Fibroblast of lung (primary cell): ENCODE data around the gene GIGYF2. TPM values are rescaled to one million over a fixed set of nuclear protein-coding genes. Genes with fewer than 3 reads are reported as not detected.

Experiments used
- DNase-seq, 2 donors: peaks; one replicate each; pipeline versions ENCODE4 v3.0.0 to v3.0.0-alpha.2; 2010; ENCODE audit warnings: low read depth in 2 of 2
- H2AFZ ChIP-seq: 2 replicates; pipeline ENCODE4 v1.5.1; 2012; ENCODE audit warnings: low read length, control low read depth, inconsistent platforms
- H3K27ac ChIP-seq: 2 replicates; pipeline ENCODE4 v1.5.1; 2011; ENCODE audit warnings: low read length, control low read depth; ENCODE audit not compliant: insufficient read depth
- H3K27me3 ChIP-seq: 2 replicates; pipeline ENCODE4 v1.5.1; 2011; ENCODE audit warnings: mild to moderate bottlenecking, low read length; ENCODE audit not compliant: control insufficient read depth, insufficient read depth
- H3K36me3 ChIP-seq: 2 replicates; pipeline ENCODE4 v1.5.1; 2011; ENCODE audit warnings: low read length; ENCODE audit not compliant: control insufficient read depth, insufficient read depth
- H3K4me1 ChIP-seq: 2 replicates; pipeline ENCODE4 v1.5.1; 2011; ENCODE audit warnings: low read length; ENCODE audit not compliant: control insufficient read depth, insufficient read depth; ENCODE audit errors: extremely low read depth
- H3K4me2 ChIP-seq: 2 replicates; pipeline ENCODE4 v1.5.1; 2011; ENCODE audit warnings: low read length, control low read depth; ENCODE audit not compliant: insufficient read depth; ENCODE audit errors: extremely low read depth
- H3K4me3 ChIP-seq, 4 experiments: fragments of 200-600 bp in 1 of 4; sonication (generic) in 1 of 4; replicated peaks in 1 of 4; 2 replicates each; pipeline ENCODE4 v1.5.1; 2011 to 2016; ENCODE audit warnings: low read length in 4 of 4, low read depth in 3 of 4, mild to moderate bottlenecking in 3 of 4, control low read depth in 2 of 4, inconsistent platforms in 1 of 4, mixed read lengths in 1 of 4; ENCODE audit not compliant: insufficient read depth in 1 of 4; ENCODE audit errors: control extremely low read depth in 1 of 4
- H3K79me2 ChIP-seq: 2 replicates; pipeline ENCODE4 v1.5.1; 2012; ENCODE audit warnings: mild to moderate bottlenecking, low read length, inconsistent platforms; ENCODE audit not compliant: control insufficient read depth, insufficient read depth
- H3K9ac ChIP-seq: 2 replicates; pipeline ENCODE4 v1.5.1; 2011; ENCODE audit warnings: mild to moderate bottlenecking, low read length, control low read depth; ENCODE audit not compliant: insufficient read depth
- H3K9me3 ChIP-seq: 2 replicates; pipeline ENCODE4 v1.5.1; 2012; ENCODE audit warnings: low read depth, low read length; ENCODE audit not compliant: control insufficient read depth, insufficient read depth
- H4K20me1 ChIP-seq: 2 replicates; pipeline ENCODE4 v1.5.1; 2011; ENCODE audit warnings: low read length; ENCODE audit not compliant: control insufficient read depth, insufficient read depth; ENCODE audit errors: extremely low read depth
- EZH2 ChIP-seq: IDR thresholded peaks from 2 replicates; pipeline ENCODE4 v1.5.1; 2012; ENCODE audit warnings: low read length, control low read depth, mild to moderate bottlenecking; ENCODE audit errors: missing control alignments
- polyA plus RNA-seq, 2 donors: library from polyadenylated mRNA; depleted of rRNA in 1 of 2; stranded (reverse) in 1 of 2; unstranded in 1 of 2; fragments of >200 nt; gene quantifications; 2 replicates each; pipeline ENCODE4 v1.2.1, GENCODE V29; 2011 to 2012; ENCODE audit warnings: missing spikeins in 1 of 2
- total RNA-seq: library from RNA; depleted of rRNA; stranded (reverse); fragments of >200 nt; gene quantifications from 2 replicates; pipeline ENCODE4 v1.2.1, GENCODE V29; 2014
- TF ChIP-seq, protein P1 (sequence below), 2 donors: IDR thresholded peaks in 1 of 2; conservative IDR thresholded peaks in 1 of 2; 1 replicate in 1 of 2; 2 replicates in 1 of 2; pipeline ENCODE4 v1.5.1; 2011 to 2012; ENCODE audit warnings: low read length in 2 of 2, control low read depth in 1 of 2, inconsistent platforms in 1 of 2, low read depth in 1 of 2, mild to moderate bottlenecking in 1 of 2

GIGYF2 gene
- total and polyA plus RNA-seq, 2 donors (not counting 1 experiment from before 2014, with no cell fraction given) = 31.1 to 64.7 TPM

DNA sequence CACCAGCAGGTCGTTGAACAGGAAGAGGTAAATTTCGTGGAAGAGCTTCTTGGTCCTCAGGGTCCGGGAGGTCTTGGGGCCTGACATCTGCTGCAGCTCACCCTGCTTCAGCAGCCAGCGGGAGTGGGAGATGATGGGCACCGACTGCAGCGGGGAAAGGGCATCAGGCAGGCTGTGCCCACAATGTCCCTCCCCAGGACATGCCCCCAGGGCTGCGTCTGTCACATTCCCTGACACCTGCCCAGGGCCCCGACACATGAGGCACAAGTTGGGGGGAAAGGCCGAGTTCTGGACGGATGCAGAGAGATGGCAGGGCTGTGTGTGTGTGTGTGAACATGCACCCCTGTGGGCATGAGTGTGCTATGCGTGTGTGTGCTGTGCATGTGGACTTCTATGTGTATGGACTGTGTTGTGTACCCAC lies 186.9 kb downstream of the GIGYF2 start:
- H3K9me3 ChIP-seq = no peaks in the 10 kb centered on the region
- no peak overlapping the region for H3K27ac ChIP-seq
- TF ChIP-seq EZH2 = no peak
- H3K4me3 ChIP-seq = no peak overlapping the region
- H4K20me1 ChIP-seq = no peaks in the 10 kb centered on the region
- H3K4me1 ChIP-seq = no peaks in the 10 kb centered on the region
- no peaks in the 10 kb centered on the region for H3K36me3 ChIP-seq
- no peaks in the 10 kb centered on the region for H3K27me3 ChIP-seq
- no peaks in the 10 kb centered on the region for H3K79me2 ChIP-seq
- H3K4me2 ChIP-seq = no peak overlapping the region
- no peak overlapping the region for H3K9ac ChIP-seq
- no peak for DNase-seq
- no peak overlapping the region for H2AFZ ChIP-seq

GRCh38 chr2:232884549-232885263 lies 187.6 kb downstream of the GIGYF2 start:
- H3K9ac ChIP-seq = no peak overlapping the region
- no peak overlapping the region for H2AFZ ChIP-seq
- no peaks in the 10 kb centered on the region for H3K36me3 ChIP-seq
- no peak for DNase-seq
- no peak overlapping the region for H3K27ac ChIP-seq
- TF ChIP-seq EZH2 = no peak
- TF ChIP-seq, protein P1, sequence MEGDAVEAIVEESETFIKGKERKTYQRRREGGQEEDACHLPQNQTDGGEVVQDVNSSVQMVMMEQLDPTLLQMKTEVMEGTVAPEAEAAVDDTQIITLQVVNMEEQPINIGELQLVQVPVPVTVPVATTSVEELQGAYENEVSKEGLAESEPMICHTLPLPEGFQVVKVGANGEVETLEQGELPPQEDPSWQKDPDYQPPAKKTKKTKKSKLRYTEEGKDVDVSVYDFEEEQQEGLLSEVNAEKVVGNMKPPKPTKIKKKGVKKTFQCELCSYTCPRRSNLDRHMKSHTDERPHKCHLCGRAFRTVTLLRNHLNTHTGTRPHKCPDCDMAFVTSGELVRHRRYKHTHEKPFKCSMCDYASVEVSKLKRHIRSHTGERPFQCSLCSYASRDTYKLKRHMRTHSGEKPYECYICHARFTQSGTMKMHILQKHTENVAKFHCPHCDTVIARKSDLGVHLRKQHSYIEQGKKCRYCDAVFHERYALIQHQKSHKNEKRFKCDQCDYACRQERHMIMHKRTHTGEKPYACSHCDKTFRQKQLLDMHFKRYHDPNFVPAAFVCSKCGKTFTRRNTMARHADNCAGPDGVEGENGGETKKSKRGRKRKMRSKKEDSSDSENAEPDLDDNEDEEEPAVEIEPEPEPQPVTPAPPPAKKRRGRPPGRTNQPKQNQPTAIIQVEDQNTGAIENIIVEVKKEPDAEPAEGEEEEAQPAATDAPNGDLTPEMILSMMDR (conservative IDR thresholded peaks at IDR 0.05 in 1 of 2, IDR thresholded peaks at IDR 0.05 in 1 of 2; ENCODE audit: low read depth in 1 of 2, low read length in 2 of 2) = no peak
- no peak overlapping the region for H3K4me2 ChIP-seq
- H3K4me3 ChIP-seq = no peak overlapping the region
- no peaks in the 10 kb centered on the region for H3K79me2 ChIP-seq
- H4K20me1 ChIP-seq = no peaks in the 10 kb centered on the region
- H3K27me3 ChIP-seq = no peaks in the 10 kb centered on the region
- H3K9me3 ChIP-seq = no peaks in the 10 kb centered on the region
- no peaks in the 10 kb centered on the region for H3K4me1 ChIP-seq

DNA sequence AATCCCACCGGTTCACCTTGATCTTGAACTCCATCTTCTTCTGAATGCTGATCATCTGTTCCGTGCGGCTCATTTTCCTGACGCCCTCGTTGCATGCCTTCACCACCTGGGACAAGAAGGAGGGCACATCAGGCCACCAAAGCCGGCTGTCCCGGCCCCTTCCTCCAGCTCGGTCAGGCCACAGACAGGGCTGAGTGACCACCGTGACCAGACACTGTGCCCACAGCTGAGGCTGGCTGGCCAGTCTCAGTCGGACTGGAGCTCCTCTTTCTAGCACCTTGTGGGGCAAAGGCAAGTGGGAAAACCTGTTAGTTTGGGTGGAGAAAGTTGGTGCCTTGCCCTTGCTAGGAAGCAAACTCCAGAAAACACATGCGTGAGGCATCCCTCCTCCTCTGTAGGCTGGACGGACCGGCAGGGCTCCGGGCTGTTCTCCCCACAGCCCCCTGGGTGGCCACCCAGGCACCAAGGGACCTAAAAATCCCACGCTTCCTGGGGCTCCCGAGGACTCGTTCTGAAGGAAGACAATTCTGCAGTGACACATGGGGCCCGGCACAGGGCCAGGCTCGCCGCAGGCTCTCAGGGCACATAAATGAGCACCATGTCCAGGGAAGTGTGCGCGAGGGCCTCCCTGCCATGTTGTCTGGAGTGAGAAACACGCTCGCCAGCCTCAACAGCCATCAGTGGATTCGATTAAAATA lies 188.3 kb downstream of the GIGYF2 start:
- H3K9me3 ChIP-seq = no peaks in the 10 kb centered on the region
- H3K4me1 ChIP-seq = no peaks in the 10 kb centered on the region
- no peaks in the 10 kb centered on the region for H3K27me3 ChIP-seq
- no peak overlapping the region for H3K9ac ChIP-seq
- no peaks in the 10 kb centered on the region for H3K79me2 ChIP-seq
- no peak for DNase-seq
- H4K20me1 ChIP-seq = no peaks in the 10 kb centered on the region
- H3K36me3 ChIP-seq = no peaks in the 10 kb centered on the region
- H3K4me2 ChIP-seq = no peak overlapping the region
- no peak overlapping the region for H2AFZ ChIP-seq
- no peak overlapping the region for H3K27ac ChIP-seq
- TF ChIP-seq, protein P1 (conservative IDR thresholded peaks at IDR 0.05 in 1 of 2, IDR thresholded peaks at IDR 0.05 in 1 of 2; ENCODE audit: low read depth in 1 of 2, low read length in 2 of 2) = no peak
- no peak for TF ChIP-seq EZH2
- no peak overlapping the region for H3K4me3 ChIP-seq
